Stimulated activated CD8-positive, alpha-beta memory T cell treated with anti-CD3 and anti-CD28 coated beads, Interleukin-12 subunit alpha, Interleukin-12 subunit beta, amount 100 ng/mL, for 24 hours (primary cell): ENCODE data around the gene PFKFB3.
A peak's percentile ranks its signal among the peaks of the same experiment; 100 is the strongest.
"Not testable (repeated sequence)": the region's sequence is repeated elsewhere in the genome, so short reads cannot be mapped to it uniquely, and the experiment has no call there.

Experiments
- DNase-seq: peaks from one replicate; pipeline ENCODE4 v3.0.0-alpha.2; 2020; ENCODE audit errors: extremely low read depth

PFKFB3 gene

DNA sequence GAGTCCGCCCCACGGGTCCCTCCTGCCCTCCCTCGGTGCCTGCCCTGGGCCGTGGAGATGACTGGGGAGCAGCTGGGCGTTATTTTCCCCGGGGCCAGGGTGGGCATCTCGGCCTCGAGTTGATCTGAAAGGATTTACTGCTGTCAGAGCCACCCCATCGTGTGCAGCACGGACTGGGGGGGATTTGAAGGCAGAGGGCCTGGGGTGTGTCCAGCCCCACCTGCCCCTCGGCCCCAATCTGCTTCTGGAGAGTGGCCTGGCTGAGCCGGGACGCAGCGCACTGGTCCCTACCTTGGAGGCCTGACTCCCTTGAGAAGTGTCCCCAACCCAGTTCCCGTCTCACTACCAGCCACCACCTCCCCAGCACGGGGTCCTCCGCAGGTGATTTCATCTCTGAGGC is 24.2 kb upstream of the PFKFB3 start:
- no peak for DNase-seq

GRCh38 chr10:6179078-6179477 is 23.7 kb upstream of the PFKFB3 start:
- no peak for DNase-seq

DNA sequence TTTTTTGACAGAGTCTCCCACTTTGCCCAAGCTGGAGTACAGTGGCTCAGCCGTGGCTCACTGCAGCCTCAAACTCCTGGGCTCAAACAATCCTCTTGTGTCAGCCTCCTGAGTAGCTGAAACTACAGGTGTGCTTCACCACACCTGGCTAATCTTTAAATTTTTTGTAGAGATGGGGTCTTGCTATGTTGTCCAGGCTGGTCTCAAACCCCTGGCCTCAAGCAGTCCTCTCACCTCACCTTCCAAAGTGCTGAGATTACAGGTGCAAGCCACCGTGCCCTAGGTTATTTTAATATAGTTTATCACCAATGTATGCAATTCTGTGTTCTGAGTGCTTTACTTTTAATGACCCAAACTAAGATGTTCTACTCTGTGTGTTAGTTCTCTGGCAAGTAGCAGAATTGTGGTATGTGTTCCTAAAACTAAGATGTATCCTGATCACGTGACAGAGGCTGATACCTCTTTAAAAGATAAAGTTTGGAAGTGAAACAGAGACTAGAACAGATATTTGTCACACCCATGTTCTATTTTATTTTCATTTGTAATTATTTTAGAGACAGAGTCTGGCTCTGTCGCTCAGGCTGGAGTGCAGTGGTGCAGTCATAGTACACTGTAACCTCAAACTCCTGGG is 22.1 kb upstream of the PFKFB3 start:
- DNase-seq, result no peak

DNA sequence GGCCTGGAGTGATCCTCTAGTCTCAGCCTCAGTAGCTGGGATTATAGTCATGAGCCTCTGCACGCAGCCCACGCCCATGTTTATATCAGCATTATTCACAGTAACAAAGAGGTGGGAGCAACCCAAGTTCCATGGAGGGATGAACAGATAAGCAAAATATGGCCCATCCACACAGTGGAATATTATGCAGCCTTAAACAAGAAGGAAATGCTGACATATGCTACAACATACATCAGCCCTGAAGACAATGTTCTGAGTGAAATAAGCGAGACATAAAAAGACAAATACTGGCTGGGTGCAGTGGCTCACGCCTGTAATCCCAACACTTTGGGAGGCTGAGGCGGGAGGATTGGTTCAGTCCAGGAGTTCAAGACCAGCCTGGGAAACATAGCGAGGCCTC is 21.5 kb upstream of the PFKFB3 start:
- no peak for DNase-seq

DNA sequence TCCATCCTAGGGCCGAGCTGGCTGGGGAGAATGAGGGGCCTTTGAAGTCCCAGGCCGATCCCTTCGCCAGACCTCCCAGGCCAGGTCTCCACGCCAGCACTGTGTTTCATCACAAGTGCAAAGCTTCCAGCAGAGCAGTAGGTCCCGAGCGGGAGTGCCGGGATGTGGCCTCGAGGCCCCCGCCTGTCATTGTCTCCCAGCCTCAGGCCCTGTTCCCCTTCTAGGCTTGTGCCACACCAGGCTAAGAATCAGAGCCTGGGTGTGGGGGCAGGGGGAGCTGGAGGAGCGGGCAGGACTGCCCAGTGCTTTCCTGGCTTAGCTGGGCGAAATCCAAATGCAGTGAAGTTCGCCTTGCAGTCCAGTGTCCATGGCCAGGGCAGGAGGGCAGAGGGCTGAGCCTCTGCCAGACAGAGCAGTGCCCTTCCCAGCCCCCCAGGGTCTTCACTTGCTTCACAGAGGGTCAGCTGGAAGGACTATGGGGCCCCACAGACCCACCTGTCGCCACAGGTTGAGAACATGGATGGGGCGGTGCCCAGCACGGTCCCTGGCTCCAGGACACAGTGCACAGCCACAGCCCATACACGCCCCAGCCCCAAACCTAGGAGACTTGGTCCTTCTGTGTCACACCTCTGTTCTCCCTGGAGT is 20.2 kb upstream of the PFKFB3 start:
- DNase-seq, result no peak

- DNase-seq, result no peak
Measured at GRCh38 chr10:6185039-6185716, 17.6 kb upstream of the PFKFB3 start.

- no peak for DNase-seq
Measured at GRCh38 chr10:6186894-6187256, 15.9 kb upstream of the PFKFB3 start.

DNA sequence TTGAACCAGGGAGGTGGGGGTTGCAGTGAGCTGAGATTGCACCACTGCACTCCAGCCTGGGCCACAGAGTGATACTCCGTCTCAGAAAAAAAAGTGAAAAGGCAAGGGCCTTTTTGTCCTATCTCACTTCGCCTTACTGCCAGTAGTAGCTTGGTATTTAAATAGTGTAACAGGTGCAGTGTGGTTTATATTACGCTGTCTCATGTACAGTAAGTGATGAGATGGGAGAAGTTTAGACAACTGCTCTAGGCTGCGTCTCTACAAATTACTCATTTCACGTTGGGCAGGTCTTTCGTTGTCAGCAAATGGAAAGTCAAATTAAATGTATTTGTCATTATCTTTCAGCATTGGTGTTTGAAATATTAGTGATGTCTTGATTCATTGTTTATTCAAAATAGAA is 15.5 kb upstream of the PFKFB3 start:
- no peak for DNase-seq

DNA sequence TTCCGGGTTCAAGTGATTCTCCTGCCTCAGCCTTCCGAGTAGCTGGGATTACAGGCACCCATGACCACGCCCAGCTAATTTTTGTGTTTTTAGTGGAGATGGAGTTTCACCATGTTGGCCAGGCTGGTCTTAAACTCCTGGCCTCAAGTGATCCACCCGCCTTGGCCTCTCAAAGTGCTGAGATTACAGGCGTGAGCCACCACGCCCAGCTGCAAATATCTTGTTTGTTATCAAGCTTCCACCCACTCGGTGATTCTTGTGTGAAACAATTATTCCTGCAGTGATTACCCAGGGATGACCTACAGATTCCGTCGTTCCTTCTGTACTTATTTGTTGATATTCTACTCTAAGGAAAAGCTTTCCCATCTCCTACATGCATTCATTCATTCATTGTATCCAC is 12.7 kb upstream of the PFKFB3 start:
- DNase-seq, result not testable (repeated sequence)

DNA sequence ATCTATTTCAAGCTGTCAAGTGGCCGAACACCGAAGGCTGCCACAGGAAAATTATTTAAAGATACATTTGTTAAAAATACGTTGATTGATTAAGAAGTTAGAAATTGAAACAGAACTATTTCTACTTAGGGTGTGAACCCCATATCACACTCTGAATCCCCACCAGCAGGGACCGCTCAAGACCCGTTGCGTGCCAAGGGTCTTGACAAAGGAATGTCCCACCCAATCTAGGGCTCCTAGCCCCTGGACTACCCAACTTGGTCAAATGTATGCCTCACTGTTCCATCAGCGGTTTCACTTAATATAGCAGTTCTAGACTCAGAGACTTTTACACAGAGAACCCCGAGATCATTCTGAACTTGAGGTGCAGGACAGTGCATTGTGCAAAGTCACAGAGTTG is 11.6 kb upstream of the PFKFB3 start:
- no peak for DNase-seq

DNA sequence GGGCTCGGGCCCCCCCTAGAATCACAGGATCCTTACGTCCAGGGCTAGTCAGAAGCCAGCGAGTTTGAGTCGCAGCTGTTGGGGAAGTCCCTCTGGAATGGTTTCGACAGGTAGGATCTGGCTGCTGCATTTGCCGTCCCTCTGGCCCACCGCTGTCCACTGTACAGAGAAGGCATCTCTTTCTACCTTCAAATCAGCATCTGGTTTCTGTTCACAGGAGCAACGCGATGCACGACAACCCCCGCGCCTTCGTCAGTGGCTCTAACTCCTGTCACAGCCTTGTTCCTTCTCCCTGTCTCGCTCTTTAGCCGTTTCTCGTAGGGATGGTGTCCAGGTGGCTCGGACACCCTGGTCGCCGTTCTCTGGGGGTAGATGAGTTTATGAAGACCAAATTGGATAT is 11.2 kb upstream of the PFKFB3 start:
- DNase-seq, result no peak

- not testable (repeated sequence) for DNase-seq
Measured at GRCh38 chr10:6193342-6193741, 9.4 kb upstream of the PFKFB3 start.

DNA sequence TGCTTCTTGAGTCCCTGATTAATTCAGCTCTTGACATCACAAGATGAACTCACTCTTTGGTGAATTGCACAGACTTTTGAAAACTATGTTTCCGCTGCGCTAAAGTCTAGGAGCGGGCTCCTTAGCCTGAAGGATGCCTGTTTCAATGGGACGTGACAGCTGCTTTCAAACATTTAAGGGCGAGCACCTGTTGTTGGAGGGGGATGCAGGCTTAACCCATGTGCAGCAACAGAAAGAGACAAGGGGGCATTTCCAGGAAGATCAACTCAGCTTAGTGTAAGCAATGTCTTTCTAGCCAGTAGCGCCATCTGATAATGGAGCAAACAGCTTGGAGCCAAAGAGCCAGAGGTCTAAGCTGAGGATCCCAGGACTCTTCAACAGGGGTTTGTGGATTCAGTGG is 8.4 kb upstream of the PFKFB3 start:
- no peak for DNase-seq

- no peak for DNase-seq
Measured at GRCh38 chr10:6195376-6195775, 7.4 kb upstream of the PFKFB3 start.

GRCh38 chr10:6195846-6196245 is 6.9 kb upstream of the PFKFB3 start:
- DNase-seq, result no peak

DNA sequence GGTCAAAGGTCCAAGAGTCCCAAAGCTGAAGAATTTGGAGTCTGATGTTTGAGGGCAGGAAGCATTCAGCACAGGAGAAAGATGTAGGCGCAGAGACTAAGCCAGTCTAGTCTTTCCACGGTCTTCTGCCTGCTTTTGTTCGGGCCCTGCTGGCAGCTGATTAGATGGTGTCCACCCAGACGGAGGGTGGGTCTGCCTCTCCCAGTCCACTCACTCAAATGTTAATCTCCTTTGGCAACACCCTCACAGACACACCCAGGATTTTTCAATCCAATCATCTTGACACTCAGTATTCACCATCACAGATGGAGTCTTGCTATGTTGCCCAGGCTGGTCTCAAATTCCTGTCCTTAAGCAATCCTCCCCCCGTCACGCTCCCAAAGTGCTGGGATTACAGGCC is 6.2 kb upstream of the PFKFB3 start:
- not testable (repeated sequence) for DNase-seq

GRCh38 chr10:6197321-6197720 is 5.4 kb upstream of the PFKFB3 start:
- DNase-seq, result no peak

DNA sequence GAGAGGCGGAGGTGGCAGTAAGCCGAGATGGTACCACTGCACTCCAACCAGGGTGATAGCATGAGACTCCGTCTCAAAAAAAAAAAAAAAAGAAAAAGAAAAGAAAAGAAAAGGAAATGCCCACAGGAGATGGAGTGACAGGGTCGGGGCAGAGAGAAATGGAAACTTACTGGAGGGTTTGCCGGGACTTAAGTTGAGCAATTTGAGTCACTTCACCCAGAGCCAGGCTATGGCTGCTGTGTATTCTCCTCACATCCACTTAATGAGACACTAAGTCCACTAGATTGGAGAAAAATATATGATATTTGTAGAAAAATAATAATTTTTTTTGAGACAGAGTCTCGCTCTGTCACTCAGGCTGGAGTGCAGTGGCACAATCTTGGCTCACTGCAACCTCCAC is 4.6 kb upstream of the PFKFB3 start:
- DNase-seq, result no peak

GRCh38 chr10:6199131-6199733 is 3.5 kb upstream of the PFKFB3 start:
- no peak for DNase-seq

DNA sequence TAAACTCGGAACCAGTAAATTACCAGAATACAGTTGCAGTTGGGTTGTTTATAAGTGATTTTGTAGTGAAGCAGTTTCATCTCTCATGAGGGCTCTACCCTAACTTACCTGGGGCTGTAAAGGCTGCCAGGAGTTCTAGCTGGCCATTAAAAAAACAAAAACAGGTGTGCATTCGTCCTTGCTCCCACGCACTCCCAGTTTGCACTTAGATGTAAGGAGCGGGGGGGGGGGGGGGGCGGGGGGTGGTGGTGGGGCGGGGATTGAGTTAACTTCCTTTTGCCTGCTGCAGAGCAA is 2.3 kb upstream of the PFKFB3 start:
- DNase-seq, result no peak

DNA sequence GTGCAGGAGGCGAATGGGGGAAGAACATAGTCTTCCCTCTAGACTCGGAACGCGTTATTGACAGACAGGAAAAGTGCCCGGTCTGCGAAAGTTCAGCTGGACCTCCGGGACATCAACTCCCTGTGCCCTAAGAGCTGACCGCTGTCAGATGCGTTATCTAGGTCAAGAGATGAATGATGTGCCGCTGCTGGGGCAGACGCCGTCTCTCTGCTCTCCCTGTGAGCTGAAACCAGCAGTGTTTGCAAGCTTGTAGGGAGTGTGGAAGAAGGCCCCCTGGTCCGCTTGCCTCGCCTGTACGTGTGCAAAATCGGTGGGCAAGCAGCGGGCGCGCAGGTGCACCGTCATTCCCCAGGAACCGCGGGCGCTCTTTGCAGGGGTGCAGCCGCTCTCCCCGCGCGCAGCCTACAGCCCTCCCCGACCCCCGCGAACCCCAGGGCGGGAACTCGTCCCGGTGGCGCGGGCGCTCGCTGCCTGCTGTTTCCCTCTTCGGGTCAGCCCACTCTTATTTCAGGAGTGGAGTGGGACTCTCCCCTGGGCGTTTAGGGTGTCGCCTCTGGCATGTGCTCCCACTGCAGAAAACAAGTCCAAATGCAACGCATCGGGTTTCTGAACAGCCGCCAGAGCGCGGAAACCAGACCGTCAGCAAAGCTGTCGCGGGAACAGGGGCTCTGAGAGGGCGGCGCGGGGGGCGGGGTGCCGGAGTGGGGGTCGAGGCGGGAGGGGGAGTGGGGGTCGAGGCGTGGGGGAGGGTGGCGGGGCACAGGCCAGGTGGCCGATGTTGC is 1.8 kb upstream of the PFKFB3 start:
- no peak for DNase-seq

GRCh38 chr10:6201516-6201975 is 1.2 kb upstream of the PFKFB3 start:
- DNase-seq, result peak; percentile 48
